Trophoblast cell (in vitro differentiated cells and primary cell): ENCODE data around the gene LRRC4.

Experiments
- DNase-seq, 2 donors: peaks; one replicate each; pipeline ENCODE4 v3.0.0-alpha.2; 2016
- H2AFZ ChIP-seq: 2 replicates; pipeline ENCODE4 v1.6.1; 2013; ENCODE audit warnings: low read length, moderate library complexity, mild to moderate bottlenecking; ENCODE audit not compliant: insufficient read depth, poor library complexity
- H2AK5ac ChIP-seq: 2 replicates; pipeline ENCODE4 v1.6.1; 2013; ENCODE audit warnings: mild to moderate bottlenecking, low read length
- H2BK120ac ChIP-seq: 2 replicates; pipeline ENCODE4 v1.6.1; 2013; ENCODE audit warnings: low read length, mild to moderate bottlenecking, moderate library complexity; ENCODE audit not compliant: insufficient read depth, poor library complexity
- H2BK12ac ChIP-seq: 2 replicates; pipeline ENCODE4 v1.6.1; 2013; ENCODE audit warnings: mild to moderate bottlenecking, low read length, moderate library complexity
- H2BK5ac ChIP-seq: 2 replicates; pipeline ENCODE4 v1.6.1; 2013; ENCODE audit warnings: low read length, low read depth, moderate library complexity, mild to moderate bottlenecking; ENCODE audit not compliant: poor library complexity
- H3K14ac ChIP-seq: 2 replicates; pipeline ENCODE4 v1.6.1; 2013; ENCODE audit warnings: mild to moderate bottlenecking, low read length
- H3K18ac ChIP-seq: 2 replicates; pipeline ENCODE4 v1.6.1; 2013; ENCODE audit warnings: mild to moderate bottlenecking, low read length
- H3K23ac ChIP-seq: 2 replicates; pipeline ENCODE4 v1.6.1; 2013; ENCODE audit warnings: low read length
- H3K27ac ChIP-seq: 2 replicates; pipeline ENCODE4 v1.5.1; 2013; ENCODE audit warnings: low read depth, mild to moderate bottlenecking, inconsistent platforms, low read length, moderate library complexity
- H3K27me3 ChIP-seq: 2 replicates; pipeline ENCODE4 v1.6.1; 2013; ENCODE audit warnings: inconsistent platforms, mild to moderate bottlenecking, low read length, moderate library complexity; ENCODE audit not compliant: insufficient read depth
- H3K36me3 ChIP-seq, 2 experiments: 1 replicate in 1 of 2; 2 replicates in 1 of 2; pipeline ENCODE4 v1.6.1; 2013; ENCODE audit warnings: low read length in 2 of 2, mild to moderate bottlenecking in 2 of 2, moderate library complexity in 1 of 2; ENCODE audit not compliant: insufficient read depth in 2 of 2, control insufficient read depth in 1 of 2
- H3K4ac ChIP-seq: 2 replicates; pipeline ENCODE4 v1.6.1; 2013; ENCODE audit warnings: low read depth, mild to moderate bottlenecking, low read length, moderate library complexity
- H3K4me1 ChIP-seq, 2 experiments: 1 replicate in 1 of 2; 2 replicates in 1 of 2; pipeline ENCODE4 v1.6.1; 2013; ENCODE audit warnings: low read length in 2 of 2, mild to moderate bottlenecking in 2 of 2, moderate library complexity in 1 of 2; ENCODE audit not compliant: insufficient read depth in 2 of 2, control insufficient read depth in 1 of 2
- H3K4me2 ChIP-seq: 2 replicates; pipeline ENCODE4 v1.6.1; 2013; ENCODE audit warnings: inconsistent platforms, mild to moderate bottlenecking, low read length, moderate library complexity
- H3K4me3 ChIP-seq: 2 replicates; pipeline ENCODE4 v1.5.1; 2013; ENCODE audit warnings: mild to moderate bottlenecking, low read depth, low read length, inconsistent platforms
- H3K79me1 ChIP-seq: one replicate; pipeline ENCODE4 v1.6.1; 2013; ENCODE audit warnings: low read length
- H3K79me2 ChIP-seq: 2 replicates; pipeline ENCODE4 v1.6.1; 2013; ENCODE audit warnings: low read length, mild to moderate bottlenecking; ENCODE audit not compliant: control insufficient read depth, insufficient read depth, poor library complexity
- H3K9ac ChIP-seq: 2 replicates; pipeline ENCODE4 v1.6.1; 2013; ENCODE audit warnings: mild to moderate bottlenecking, low read length
- H3K9me3 ChIP-seq: 2 replicates; pipeline ENCODE4 v1.6.1; 2013; ENCODE audit warnings: low read depth, mild to moderate bottlenecking, control low read depth, inconsistent platforms, low read length; ENCODE audit not compliant: insufficient read depth
- H4K12ac ChIP-seq: 2 replicates; pipeline ENCODE4 v1.6.1; 2013; ENCODE audit warnings: low read depth, mild to moderate bottlenecking, low read length, moderate library complexity
- H4K8ac ChIP-seq: 2 replicates; pipeline ENCODE4 v1.6.1; 2013; ENCODE audit warnings: low read depth, mild to moderate bottlenecking, low read length, moderate library complexity
- H4K91ac ChIP-seq: one replicate; pipeline ENCODE4 v1.6.1; 2013; ENCODE audit warnings: low read depth, mild to moderate bottlenecking, low read length, moderate library complexity
- WGBS: extraction: QIAGEN DNeasy Blood & Tissue Kit; methylation state at CpG from one replicate; pipeline ENCODE4 v1.1.7; 2013; ENCODE audit warnings: missing lambda C conversion rate; ENCODE audit not compliant: insufficient read length, insufficient coverage; ENCODE audit errors: extremely low coverage; 5-methylcytosine and 5-hydroxymethylcytosine counted together

Gene LRRC4

GRCh38 chr7:128053991-128054390, 22.8 kb upstream of the LRRC4 start:
- no peak overlapping the region for H3K23ac ChIP-seq
- no peaks in the 10 kb centered on the region for H3K79me1 ChIP-seq
- WGBS = no CpG with 5 or more reads among the region's 5 CpGs
- no peak overlapping the region for H3K4me2 ChIP-seq
- peaks cover 1% of the 10 kb centered on the region for H3K9me3 ChIP-seq
- H4K12ac ChIP-seq = no peak overlapping the region
- no peak overlapping the region for H2BK120ac ChIP-seq
- H2AFZ ChIP-seq = no peak overlapping the region
- no peaks in the 10 kb centered on the region for H3K27me3 ChIP-seq
- DNase-seq = peak in 1 of 2 donors; percentile 7
- H2AK5ac ChIP-seq = no peak overlapping the region
- no peaks in the 10 kb centered on the region for H3K79me2 ChIP-seq
- H3K9ac ChIP-seq = no peak overlapping the region
- no peak overlapping the region for H4K91ac ChIP-seq
- no peak overlapping the region for H3K4me3 ChIP-seq
- no peak overlapping the region for H3K14ac ChIP-seq
- no peak overlapping the region for H3K18ac ChIP-seq
- H3K4ac ChIP-seq = no peak overlapping the region
- H2BK12ac ChIP-seq = no peak overlapping the region
- peaks cover 4 to 6% of the 10 kb centered on the region in 2 experiments for H3K4me1 ChIP-seq
- no peak overlapping the region for H2BK5ac ChIP-seq
- H4K8ac ChIP-seq = no peak overlapping the region
- H3K36me3 ChIP-seq = peaks cover 2 to 4% of the 10 kb centered on the region in 2 experiments
- H3K27ac ChIP-seq = no peak overlapping the region

- Histone ChIP-seq H3K4me3 (no peak overlapping the region), H3K27me3 (no peaks in the 10 kb centered on the region), H3K4ac (no peak overlapping the region)
These were observed 21.8 kb upstream of the LRRC4 start for GRCh38 chr7:128053023-128053422.

GRCh38 chr7:128052404-128052803, 21.2 kb upstream of the LRRC4 start:
- Histone ChIP-seq H4K91ac (no peak overlapping the region), H3K23ac (no peak overlapping the region), H3K36me3 (peaks cover 2 to 4% of the 10 kb centered on the region in 2 experiments), H2AFZ (no peak overlapping the region), H3K4ac (no peak overlapping the region), H4K8ac (no peak overlapping the region), H2BK5ac (no peak overlapping the region), H3K4me1 (peaks cover 4 to 6% of the 10 kb centered on the region in 2 experiments), H3K18ac (no peak overlapping the region), H3K27me3 (no peaks in the 10 kb centered on the region), H3K4me2 (no peak overlapping the region), H3K4me3 (no peak overlapping the region), H2BK12ac (no peak overlapping the region), H2AK5ac (no peak overlapping the region), H3K9me3 (peaks cover 1% of the 10 kb centered on the region), H3K79me2 (no peaks in the 10 kb centered on the region), H3K27ac (no peak overlapping the region), H4K12ac (no peak overlapping the region), H3K14ac (no peak overlapping the region), H3K79me1 (no peaks in the 10 kb centered on the region), H3K9ac (no peak overlapping the region), H2BK120ac (no peak overlapping the region)
- WGBS = no CpG with 5 or more reads among the region's 9 CpGs
- DNase-seq = no peak

More at GRCh38 chr7:128053023-128053422, 21.8 kb upstream of the LRRC4 start:
- Histone ChIP-seq H4K91ac (no peak overlapping the region), H3K36me3 (peaks cover 2 to 4% of the 10 kb centered on the region in 2 experiments), H3K4me1 (peaks cover 4 to 6% of the 10 kb centered on the region in 2 experiments), H3K4me2 (no peak overlapping the region), H3K9me3 (peaks cover 1% of the 10 kb centered on the region), H3K23ac (no peak overlapping the region), H2BK12ac (no peak overlapping the region), H3K79me1 (no peaks in the 10 kb centered on the region), H3K27ac (no peak overlapping the region), H2AK5ac (no peak overlapping the region), H3K9ac (no peak overlapping the region), H4K8ac (no peak overlapping the region), H2AFZ (no peak overlapping the region), H3K14ac (no peak overlapping the region), H2BK120ac (no peak overlapping the region), H3K18ac (no peak overlapping the region), H3K79me2 (no peaks in the 10 kb centered on the region), H2BK5ac (no peak overlapping the region), H4K12ac (no peak overlapping the region)
- no peak for DNase-seq

- Histone ChIP-seq H3K4me3 (no peak overlapping the region), H3K9ac (no peak overlapping the region), H2AK5ac (no peak overlapping the region), H3K79me2 (no peaks in the 10 kb centered on the region), H3K27me3 (no peaks in the 10 kb centered on the region), H2AFZ (no peak overlapping the region), H3K14ac (no peak overlapping the region), H2BK12ac (no peak overlapping the region), H3K4me1 (no peaks in the 10 kb centered on the region), H4K12ac (no peak overlapping the region), H3K4me2 (no peak overlapping the region), H2BK5ac (no peak overlapping the region), H3K9me3 (no peaks in the 10 kb centered on the region), H3K4ac (no peak overlapping the region), H4K91ac (no peak overlapping the region), H4K8ac (no peak overlapping the region), H2BK120ac (no peak overlapping the region), H3K27ac (no peak overlapping the region), H3K18ac (no peak overlapping the region), H3K36me3 (peaks cover 0 to 8% of the 10 kb centered on the region in 2 experiments), H3K79me1 (no peaks in the 10 kb centered on the region), H3K23ac (no peak overlapping the region)
- DNase-seq = no peak
- WGBS = no CpG with 5 or more reads among the region's 1 CpG
These were observed 14.5 kb upstream of the LRRC4 start for GRCh38 chr7:128045766-128046165.
